Erythroblast (primary cell): ENCODE results near the gene KRTAP19-6.
"Not testable (repeated sequence)": the region's sequence is repeated elsewhere in the genome, so short reads cannot be mapped to it uniquely, and the experiment has no call there.

Experiments
- DNase-seq, 2 experiments: peaks; one replicate each; lab custom pipeline; 2025; lab: John Stamatoyannopoulos, UW
- GATA1 ChIP-seq: IDR thresholded peaks from 2 replicates; pipeline ENCODE4 v1.6.1; 2011; ENCODE audit warnings: low read depth, mild to moderate bottlenecking, control low read depth, low read length, moderate library complexity
- POLR2A ChIP-seq: IDR thresholded peaks from 2 replicates; pipeline ENCODE4 v1.6.1; 2011; ENCODE audit warnings: mild to moderate bottlenecking, low read length

Gene KRTAP19-6, protein sequence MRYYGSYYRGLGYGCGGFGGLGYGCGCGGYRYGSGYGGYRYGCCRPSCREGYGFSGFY

DNA sequence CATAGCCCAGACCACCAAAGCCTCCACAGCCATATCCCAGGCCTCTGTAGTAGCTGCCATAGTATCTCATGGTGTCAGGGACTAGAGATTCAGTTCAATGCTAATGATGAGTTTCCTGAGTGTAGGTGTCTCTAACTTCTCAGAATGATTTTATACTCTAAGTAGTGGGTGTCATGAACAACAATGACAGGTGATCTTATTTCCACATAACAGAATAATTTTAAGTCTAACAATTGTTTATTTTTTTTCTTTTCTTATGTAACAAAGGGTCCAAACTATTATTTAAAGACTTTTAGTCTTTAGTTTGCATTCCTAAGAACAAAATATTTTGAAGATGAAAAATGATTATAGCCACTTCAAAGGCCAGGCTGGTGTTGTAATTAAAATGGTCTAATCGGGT is at the start of gene KRTAP19-6:
Gene KRTAP19-6 (minus strand): TSS at position 101 of the 400 bp plus-strand sequence. CDS start 31 bp downstream, at position 70.
- no peak for DNase-seq
- TF ChIP-seq GATA1 = no peak
- no peak for TF ChIP-seq POLR2A

GRCh38 chr21:30590297-30590696 is 48.6 kb upstream of the KRTAP19-6 start, which contains the start of gene KRTAP22-2:
TSS of gene KRTAP22-2 (minus strand) at chr21:30590397.
- no peak for DNase-seq
- TF ChIP-seq POLR2A = no peak
- TF ChIP-seq GATA1 = no peak

GRCh38 chr21:30582870-30583269 is 41.2 kb upstream of the KRTAP19-6 start:
- no peak for TF ChIP-seq GATA1
- TF ChIP-seq POLR2A = no peak
- DNase-seq = no peak

- TF ChIP-seq POLR2A (no peak), GATA1 (no peak)
- no peak for DNase-seq
Observed at GRCh38 chr21:30580132-30580531, 38.5 kb upstream of the KRTAP19-6 start.

DNA sequence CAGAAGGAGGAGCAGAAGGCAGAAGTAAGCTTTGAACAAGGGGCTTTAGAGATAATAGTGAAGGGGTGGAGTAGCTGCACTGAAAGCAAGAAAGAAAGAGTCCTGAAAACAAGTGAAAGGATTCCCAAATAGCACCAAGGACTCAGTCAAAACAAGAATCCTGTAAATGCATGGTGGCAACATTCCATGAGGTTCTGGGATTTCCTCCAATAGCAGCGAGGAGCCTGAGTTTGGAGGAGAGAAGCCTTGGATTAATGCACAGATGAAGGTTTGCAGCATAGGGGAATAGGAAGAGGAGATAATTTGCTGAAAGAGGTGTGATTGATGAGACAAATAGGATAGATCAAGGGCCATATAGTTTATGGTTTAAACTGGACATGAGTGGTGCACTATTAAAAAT is 37.7 kb upstream of the KRTAP19-6 start:
- TF ChIP-seq GATA1 (no peak), POLR2A (no peak)
- DNase-seq = no peak

DNA sequence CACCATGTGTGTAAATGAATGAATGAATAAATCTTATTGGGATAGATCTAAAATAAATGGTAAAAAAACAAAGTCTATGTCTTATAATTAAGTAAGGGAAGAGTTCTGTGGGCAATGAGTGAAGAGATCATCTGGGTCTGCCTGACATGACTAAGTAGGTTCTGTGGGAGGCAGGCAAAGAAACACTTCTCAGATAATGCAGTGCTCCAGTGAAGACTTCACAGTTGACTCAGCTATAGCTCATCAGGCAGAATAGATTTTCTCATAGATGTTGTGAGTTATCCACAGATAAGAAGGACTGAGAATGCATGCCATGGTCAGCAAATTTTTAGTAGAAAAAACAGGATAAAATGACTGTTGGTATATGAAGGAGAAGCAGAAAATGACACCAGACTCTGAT is 36.1 kb upstream of the KRTAP19-6 start:
- no peak for DNase-seq
- TF ChIP-seq POLR2A = no peak
- TF ChIP-seq GATA1 = no peak

GRCh38 chr21:30567617-30568016 is 26.0 kb upstream of the KRTAP19-6 start:
- DNase-seq = no peak
- TF ChIP-seq POLR2A = no peak
- TF ChIP-seq GATA1 = no peak

GRCh38 chr21:30563630-30564029 is 22.0 kb upstream of the KRTAP19-6 start:
- TF ChIP-seq POLR2A (no peak), GATA1 (no peak)
- DNase-seq = no peak

- no peak for TF ChIP-seq GATA1
- TF ChIP-seq POLR2A = no peak
- no peak for DNase-seq
Observed at GRCh38 chr21:30563072-30563471, 21.4 kb upstream of the KRTAP19-6 start.

GRCh38 chr21:30561957-30562356 is 20.3 kb upstream of the KRTAP19-6 start:
- TF ChIP-seq GATA1 = no peak
- no peak for DNase-seq

DNA sequence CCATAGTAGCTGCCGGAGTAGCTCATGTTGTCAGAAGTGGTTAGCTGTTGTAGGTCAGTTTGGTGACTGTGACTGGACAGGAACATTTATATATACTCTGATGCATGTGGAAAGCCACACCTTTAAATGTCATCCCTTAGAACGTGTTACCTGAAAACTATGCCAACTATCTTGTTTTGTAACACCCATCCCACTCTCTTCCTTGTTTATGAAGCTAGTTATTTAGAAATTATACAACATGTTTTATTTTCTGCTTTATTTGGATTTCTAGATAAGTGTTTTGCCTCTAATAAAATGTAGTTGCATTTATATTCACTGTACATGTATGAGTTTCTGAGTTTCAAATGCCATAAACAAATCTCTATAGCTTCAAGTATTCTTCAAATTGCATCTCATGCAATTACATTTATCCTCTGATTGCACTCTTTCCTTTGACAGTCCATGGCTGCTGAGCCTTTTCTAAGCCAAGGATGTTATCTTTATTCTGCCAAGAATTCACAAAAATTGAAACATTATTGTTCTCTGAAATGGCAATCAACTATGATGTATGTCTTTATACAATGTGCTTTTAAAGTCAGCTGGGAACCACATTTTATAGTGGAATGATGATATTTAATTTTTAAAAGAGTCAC is 19.7 kb upstream of the KRTAP19-6 start, which contains the start of gene KRTAP19-7:
Gene KRTAP19-7 (minus strand): TSS at position 51 of the 632 bp plus-strand sequence. CDS start 25 bp downstream, at position 26.
- DNase-seq = no peak
- TF ChIP-seq POLR2A = no peak
- no peak for TF ChIP-seq GATA1

- no peak for TF ChIP-seq GATA1
- no peak for TF ChIP-seq POLR2A
- no peak for DNase-seq
Observed at GRCh38 chr21:30555095-30555494, 13.4 kb upstream of the KRTAP19-6 start.

DNA sequence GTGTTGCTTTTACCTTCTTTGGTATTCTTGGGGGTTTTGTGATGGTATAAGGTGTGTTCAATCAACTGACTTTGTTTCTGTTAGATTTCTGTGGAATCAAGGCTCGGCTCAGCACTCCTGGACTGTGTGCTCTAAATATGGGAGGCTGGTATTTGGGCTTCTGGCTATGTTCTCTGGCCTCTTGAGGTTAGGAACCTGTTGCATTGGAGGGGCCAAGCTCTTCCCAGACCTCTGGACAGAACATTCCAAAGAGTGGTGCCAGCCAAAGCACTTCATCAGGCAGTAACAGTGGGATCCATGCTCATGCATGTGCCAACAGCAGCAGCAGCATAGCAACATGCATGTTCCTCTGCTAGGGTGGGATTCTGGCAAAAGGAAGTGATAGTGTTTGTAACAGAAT is 11.1 kb upstream of the KRTAP19-6 start:
- no peak for DNase-seq
- no peak for TF ChIP-seq POLR2A
- TF ChIP-seq GATA1 = no peak

DNA sequence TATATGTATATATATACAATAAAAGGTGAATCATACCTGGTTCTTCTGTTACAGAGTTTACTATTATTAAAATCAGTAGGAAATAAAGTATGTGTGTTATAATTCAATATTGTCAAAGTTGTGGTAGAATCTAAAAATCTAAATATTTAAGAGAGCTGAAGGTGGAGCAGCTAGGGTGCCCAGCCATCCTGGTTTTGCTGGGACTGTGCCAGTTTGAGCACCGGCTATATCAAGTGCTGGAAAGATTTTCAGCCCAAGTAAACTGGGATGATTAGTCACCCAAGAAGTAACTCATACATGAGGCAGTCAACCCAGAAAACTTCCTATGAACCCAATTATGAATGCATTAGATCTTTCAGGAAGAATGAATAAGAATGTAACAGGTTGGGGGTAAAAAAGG is 22.8 kb downstream of the KRTAP19-6 start:
- no peak for TF ChIP-seq GATA1
- no peak for TF ChIP-seq POLR2A
- DNase-seq = no peak

- no peak for TF ChIP-seq POLR2A
- DNase-seq = no peak
Observed at GRCh38 chr21:30515681-30516080, 26.0 kb downstream of the KRTAP19-6 start.

DNA sequence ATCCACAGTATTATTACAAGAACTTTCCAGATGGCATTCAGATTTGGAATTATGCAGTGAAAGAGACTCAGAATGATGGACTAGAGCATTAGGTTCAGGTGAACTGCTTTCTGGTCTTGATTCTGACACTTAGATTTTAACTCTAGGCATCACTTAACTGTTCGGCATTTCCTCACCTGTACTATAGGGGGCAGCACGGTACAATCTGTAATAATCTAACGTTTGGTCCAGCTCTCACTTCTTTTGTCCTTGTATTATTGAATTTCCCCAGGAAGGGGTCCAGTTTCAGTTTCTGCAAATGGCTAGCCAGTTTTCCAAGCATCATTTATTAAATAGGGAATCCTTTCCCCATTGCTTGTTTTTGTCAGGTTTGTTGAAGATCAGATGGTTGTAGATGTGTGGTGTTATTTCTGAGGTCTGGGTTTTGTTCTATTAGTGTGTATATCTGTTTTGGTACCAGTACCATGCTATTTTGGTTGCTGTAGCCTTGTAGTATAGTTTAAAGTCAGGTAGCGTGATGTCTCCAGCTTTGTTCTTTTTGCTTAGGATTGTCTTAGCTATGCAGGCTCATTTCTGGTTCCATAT is 36.0 kb downstream of the KRTAP19-6 start:
- not testable (repeated sequence) for DNase-seq
